WI38 (cell line): ENCODE results near the gene PSMA1.
"Not testable (repeated sequence)": the region's sequence is repeated elsewhere in the genome, so short reads cannot be mapped to it uniquely, and the experiment has no call there.

Source experiments
- H3K4me3 ChIP-seq: 2 replicates; pipeline ENCODE4 v1.5.1; 2011; ENCODE audit warnings: low read depth, mild to moderate bottlenecking, control low read depth, low read length
- TF ChIP-seq, protein P1 (sequence below): IDR thresholded peaks from 2 replicates; pipeline ENCODE4 v1.5.1; 2012; ENCODE audit warnings: low read depth, mild to moderate bottlenecking, control low read depth, low read length

PSMA1 gene

DNA sequence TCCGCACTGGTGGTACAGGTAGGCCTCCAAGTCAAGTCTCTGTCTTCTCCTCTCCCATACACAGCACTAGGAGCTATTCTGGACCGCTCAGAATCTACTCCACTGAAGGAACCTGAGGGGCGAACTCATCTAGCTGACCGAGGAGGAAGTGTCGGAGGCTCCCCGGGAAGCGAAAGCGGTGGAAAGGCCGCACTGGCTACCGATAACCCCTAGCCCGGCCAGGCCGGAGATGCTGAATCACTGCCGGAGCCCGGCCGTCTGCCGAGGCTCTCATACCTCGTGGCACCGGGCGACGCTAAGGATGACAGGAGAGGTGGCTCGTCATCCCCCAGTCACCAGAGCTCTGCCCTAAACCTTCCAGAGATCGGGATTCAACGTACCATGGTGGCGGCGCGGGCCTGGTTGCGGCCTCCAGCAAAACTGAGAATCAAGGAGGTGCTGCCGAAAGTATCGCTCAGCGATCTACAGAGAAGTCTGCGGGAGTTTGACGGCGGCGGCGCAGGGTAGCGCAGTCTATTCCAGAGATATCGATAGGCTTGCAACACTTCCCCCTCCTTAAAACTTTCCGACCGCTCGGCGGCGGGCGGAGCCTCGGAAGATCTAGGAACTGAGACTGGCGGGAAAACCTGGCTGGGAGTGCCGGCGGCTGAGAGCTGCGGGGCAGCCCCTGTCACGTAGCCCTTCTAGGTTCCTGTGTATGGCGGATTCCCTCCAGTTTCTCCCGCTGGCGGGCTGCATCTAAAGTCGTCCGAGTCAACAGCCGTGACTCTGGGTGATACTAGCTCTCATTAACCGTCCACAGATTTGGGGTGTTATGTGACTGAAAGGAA lies at the start of gene PSMA1:
TSS of gene PSMA1 (minus strand) at position 470 of the 830 bp plus-strand sequence. CDS start at position 383, 87 bp downstream.
- H3K4me3 ChIP-seq = peak within 1 kb of the TSS; percentile 99
- TF ChIP-seq, protein P1, sequence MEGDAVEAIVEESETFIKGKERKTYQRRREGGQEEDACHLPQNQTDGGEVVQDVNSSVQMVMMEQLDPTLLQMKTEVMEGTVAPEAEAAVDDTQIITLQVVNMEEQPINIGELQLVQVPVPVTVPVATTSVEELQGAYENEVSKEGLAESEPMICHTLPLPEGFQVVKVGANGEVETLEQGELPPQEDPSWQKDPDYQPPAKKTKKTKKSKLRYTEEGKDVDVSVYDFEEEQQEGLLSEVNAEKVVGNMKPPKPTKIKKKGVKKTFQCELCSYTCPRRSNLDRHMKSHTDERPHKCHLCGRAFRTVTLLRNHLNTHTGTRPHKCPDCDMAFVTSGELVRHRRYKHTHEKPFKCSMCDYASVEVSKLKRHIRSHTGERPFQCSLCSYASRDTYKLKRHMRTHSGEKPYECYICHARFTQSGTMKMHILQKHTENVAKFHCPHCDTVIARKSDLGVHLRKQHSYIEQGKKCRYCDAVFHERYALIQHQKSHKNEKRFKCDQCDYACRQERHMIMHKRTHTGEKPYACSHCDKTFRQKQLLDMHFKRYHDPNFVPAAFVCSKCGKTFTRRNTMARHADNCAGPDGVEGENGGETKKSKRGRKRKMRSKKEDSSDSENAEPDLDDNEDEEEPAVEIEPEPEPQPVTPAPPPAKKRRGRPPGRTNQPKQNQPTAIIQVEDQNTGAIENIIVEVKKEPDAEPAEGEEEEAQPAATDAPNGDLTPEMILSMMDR = no peak

DNA sequence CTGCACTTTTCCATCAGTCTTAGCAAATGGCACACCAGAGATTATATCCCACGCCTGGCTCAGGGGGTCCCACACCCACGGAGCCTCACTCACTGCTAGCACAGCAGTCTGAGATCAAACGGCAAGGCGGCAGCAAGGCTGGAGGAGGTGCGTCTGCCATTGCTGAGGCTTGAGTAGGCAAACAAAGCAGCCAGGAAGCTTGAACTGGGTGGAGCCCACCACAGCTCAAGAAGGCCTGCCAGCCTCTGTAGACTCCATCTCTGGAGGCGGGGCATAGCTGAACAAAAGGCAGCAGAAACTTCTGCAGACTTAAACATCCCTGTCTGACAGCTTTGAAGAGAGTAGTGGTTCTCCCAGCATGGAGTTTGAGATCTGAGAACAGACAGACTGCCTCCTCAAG lies 49.3 kb upstream of the PSMA1 start:
- H3K4me3 ChIP-seq = not testable (repeated sequence)

DNA sequence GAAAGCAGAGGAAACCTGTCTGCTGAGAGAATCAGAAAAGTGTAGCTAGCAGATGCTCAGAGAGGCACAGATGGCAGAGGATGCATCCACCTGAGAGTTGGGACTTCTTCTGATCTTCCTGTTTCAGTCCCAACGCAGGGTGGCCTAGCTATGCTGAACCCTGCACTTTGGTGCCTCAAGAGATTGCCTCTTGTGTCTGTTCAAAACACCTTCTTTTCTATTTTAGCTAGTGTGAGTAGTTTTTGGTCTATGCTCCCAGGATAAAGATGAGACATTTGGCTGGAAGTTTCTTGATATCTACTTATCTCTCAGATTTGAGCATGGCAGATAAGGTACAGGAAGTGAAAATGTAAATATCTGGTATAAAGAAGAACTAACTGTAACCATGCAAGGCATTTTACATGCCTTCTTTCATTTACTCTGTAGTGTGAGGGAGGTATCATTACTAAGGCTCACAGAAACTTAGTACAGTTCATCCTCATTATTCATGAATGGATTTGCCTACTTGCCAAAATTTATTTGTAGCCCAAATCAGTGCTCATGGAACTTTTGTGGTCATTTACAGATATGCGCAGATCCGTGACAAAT lies 47.0 kb upstream of the PSMA1 start:
- H3K4me3 ChIP-seq = no peak overlapping the region
- TF ChIP-seq, protein P1 = no peak

DNA sequence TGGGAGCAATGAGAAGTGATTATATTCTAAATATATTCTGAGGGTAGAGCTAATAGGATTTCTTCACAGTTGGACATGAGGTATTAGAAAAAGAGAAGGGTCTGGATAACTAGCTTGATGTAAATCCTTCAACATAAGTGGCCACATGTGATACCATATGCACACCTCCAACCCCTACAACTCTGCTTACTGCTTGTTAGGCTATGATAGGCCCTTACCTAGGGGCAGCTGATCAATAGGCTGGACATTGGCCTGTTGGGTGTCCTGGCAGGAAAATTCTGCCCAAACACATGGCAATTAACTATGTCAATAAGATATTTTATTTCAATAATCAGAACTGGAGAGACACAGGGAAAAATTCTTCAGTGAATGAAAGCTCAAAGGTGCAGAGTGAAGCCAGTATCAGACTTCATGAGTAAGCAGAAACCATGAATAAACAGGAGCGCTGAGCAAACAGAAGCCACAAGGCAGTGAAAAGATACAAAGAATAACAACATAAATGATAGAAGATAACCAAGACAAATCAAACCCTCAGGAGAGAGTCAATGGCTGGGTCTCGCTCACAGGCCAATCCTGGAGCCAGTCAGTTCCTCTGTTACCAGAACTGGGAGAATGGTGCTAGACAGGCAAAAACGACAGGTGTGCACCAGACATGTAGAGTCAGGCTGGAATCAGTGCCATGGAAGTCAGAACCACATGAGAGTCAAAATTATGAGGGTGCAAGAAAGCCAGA lies 46.3 kb upstream of the PSMA1 start:
- no peak overlapping the region for H3K4me3 ChIP-seq
- TF ChIP-seq, protein P1 = no peak

DNA sequence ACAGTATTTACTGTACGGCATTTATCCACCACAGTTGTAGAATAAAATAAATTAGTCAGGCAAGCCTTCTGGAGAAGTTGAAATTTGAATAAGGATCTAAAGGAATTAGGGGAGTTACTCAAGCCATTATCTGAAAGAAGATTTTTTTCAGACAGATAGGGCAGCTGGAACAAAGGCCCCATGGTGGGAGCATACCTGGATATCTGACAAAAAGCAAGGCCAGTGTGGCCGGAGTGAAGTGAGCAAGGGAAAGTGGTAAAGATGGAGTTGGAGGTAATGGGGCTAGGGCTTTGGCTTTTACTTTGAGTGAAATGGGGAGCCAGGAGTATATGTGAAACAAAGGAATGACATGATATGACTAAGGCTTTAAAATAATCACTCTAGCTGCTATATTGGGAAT lies 45.7 kb upstream of the PSMA1 start:
- TF ChIP-seq, protein P1 = no peak
- H3K4me3 ChIP-seq = no peak overlapping the region

DNA sequence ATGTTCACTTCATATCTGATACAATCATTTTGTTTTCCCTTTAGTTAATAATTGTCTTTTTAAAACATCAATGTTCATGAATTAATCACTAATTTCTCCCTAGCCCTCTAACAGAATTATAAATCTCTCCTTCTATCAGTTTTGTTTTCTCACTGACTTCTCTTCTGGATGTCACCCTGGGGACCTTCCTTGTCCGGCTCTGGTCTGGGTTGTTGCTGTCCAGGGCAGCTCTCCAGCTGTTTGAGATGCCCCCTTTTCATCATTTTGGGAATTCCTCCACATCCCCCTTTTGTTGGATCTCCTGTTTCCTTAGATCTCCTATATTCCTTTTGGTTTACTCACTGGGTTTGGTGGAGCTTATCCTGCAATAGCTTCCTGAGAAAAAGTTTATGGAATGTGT lies 35.6 kb upstream of the PSMA1 start:
- H3K4me3 ChIP-seq = no peak overlapping the region
- TF ChIP-seq, protein P1 = no peak

DNA sequence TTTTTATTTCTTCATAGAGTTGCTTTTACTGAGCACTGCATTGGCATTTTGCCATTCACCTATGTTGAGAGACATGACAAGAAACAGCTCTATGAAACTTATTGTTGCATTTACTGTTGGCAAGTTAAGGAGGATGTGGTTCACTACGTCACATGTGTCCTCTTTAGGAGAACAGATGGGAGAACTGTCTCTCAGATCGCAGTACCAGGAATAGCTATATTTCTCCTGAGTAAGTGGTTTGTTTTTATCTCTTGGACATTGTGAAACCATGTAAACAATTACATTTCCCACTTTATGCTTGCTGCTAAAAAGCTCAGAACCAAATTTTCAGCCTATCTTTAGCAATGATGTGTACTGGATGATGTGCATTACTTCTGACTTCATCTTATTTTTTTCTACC lies 34.8 kb upstream of the PSMA1 start:
- H3K4me3 ChIP-seq = no peak overlapping the region

More for the DNA sequence above, 34.8 kb upstream of the PSMA1 start:
- TF ChIP-seq, protein P1 = no peak
